ENCODE results near the gene AOPEP.

AOPEP gene

DNA sequence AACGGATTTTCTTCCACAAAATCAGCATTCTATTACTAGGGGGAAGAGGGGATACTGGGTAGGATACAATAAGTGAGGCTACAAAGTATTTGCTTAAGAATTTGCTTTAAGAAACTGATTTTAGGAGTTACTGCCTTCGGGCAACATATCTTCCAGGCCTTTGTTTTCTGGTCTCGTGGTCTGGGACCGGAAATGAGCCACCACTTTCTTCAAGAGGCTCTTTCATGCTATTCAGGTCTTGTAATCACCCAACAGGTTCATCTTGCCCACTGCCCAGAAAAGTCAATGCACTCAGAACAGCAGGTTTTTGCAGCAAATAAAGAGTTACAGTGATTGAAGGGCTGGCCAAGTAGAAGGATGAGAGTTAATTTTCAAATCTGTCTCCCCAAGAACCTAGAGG, 6.6 kb upstream of the AOPEP start:
- no peak for DNase-seq

- no peak for DNase-seq
Measured at GRCh38 chr9:94720846-94721549, 5.5 kb upstream of the AOPEP start.

- DNase-seq: no peak
Measured at GRCh38 chr9:94721754-94722153, 4.7 kb upstream of the AOPEP start.

GRCh38 chr9:94725293-94725692, 1.2 kb upstream of the AOPEP start:
- DNase-seq: no peak

DNA sequence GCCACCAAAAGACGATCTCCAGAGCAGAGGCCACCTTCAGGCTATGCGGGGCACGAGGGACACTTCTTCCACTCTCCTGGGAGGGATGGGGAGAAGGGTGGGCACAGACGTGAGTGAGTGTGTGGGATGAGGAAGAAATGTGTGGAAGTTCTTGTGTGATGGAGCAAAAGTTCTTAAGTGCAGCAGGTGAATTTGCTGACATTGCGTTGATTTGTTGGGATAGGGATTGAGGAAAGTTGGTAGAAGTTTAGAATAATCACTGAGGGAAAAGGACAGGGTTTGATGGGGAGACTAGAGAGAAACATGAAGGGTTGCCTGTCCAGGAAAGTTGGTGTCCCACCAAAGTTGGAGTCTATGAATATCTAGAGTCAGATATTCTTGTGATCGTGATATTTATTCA, 2.2 kb downstream of the AOPEP start:
- no peak for DNase-seq

GRCh38 chr9:94729199-94729598, 2.7 kb downstream of the AOPEP start:
- DNase-seq: no peak

GRCh38 chr9:94734054-94734754, 7.7 kb downstream of the AOPEP start:
- DNase-seq: no peak

- DNase-seq: no peak
Measured at GRCh38 chr9:94736759-94737158, 10.3 kb downstream of the AOPEP start.

- no peak for DNase-seq
Measured at GRCh38 chr9:94740145-94740840, 13.8 kb downstream of the AOPEP start.

- no peak for DNase-seq
Measured at GRCh38 chr9:94741866-94742265, 15.4 kb downstream of the AOPEP start.

GRCh38 chr9:94743035-94743954, 16.8 kb downstream of the AOPEP start:
- DNase-seq: no peak

DNA sequence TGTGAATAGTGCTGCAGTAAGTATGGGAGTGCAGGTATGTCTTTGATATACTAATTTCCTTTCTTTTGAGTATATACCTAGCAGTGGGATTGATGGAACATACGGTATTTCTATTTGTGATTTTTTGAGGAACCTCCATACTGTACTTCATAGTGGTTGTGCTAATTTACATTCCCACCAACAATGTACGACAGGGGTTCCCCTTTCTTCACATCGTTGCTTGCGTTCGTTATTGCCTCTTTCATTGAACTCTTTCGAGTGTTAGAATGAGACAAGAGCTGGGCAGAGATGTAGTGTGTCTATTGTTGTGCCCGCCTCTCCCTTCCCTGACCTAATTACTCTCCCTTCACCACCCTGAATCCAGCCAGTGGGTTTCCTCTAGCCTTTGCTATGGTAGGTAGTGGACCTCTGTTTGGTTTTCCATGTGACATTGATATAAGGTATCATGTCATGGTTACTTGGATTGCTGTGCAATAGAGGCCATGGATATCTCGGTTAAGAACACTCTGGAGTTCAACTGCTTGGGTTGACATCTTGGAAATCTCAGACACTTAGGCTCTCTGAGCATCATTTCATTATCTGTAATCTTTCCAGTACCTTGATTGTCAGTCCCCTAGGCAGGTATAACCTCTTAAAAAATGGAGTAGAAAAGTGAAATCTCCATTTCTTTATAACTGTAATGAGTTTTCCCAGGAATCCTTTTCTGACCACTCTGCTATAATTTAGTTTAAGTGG, 19.5 kb downstream of the AOPEP start:
- DNase-seq: no peak

DNA sequence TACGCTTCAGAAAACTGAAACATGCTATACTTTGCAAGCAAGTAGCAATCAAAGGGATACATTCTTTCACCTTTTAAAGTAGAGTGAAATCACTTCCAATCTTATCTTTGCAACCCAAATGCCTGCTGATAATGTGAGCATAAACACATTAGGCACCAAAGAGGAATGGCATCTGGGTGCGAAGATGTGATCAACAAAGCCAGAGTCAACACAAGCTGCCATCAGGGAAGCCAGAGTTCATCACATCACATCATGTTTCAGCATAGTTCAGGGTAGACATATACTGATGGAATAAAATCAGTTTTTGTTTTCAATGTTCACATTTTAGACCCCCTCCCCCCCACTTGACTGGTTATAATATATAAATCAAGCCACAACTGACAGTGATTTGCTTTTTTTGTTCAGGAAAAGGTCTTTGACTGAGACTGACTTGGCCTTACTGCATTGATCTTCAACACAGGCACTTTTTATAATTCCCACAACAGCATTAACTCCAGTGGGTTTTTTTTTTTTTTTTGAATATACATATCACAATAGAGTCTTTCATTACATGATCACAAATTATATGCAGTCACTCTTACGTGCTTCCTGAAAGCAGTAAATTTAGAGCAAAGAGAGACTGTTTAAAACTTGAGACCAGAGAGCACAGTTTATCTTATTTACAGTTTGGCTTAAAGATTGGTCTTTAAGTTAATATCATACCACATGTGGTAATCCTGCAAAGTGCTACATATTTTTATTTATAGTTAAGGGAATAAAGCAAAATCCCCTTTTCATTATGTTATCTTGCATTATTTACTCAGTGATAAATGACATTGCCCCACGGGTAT, 20.3 kb downstream of the AOPEP start:
- no peak for DNase-seq

GRCh38 chr9:94754976-94755475, 28.5 kb downstream of the AOPEP start:
- no peak for DNase-seq

DNA sequence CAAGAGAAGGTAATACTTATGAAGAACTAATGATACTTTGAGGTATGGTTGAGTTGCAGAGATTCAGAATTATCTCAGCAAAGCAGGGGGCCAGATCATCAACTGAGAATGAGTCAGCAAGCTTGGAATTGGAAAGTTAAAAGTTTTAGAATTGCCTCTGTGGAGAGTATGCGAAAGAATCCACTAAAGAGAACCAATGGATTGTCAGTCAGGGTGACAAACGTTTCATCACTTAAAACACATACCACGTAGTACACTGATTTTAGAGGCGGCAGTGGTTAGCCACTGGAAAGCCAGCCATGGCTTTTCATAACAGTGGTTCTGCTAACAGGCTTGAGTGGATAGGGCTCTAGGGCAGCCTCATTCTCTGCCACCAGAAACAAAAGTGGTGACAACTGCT, 30.7 kb downstream of the AOPEP start:
- DNase-seq: no peak

DNA sequence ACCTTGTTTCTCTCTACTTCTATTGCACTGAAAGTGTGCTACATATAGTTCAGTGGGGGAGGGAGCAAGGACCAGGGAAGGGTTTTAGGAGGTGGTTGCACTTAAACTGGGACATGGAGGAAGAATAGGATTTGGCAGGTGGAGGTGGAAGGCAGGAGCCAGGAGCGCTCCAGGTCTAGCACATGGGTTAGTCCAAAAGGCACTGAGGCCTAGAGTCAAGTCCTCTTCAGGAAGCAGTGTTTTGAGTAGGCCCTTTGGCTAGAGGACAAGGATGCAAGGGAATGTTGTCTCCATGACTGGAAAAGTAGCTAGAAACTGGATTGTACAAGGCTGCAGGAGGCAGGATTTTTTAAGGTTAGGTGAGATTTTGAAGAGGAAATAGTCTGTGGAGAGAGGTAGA, 31.5 kb downstream of the AOPEP start:
- DNase-seq: no peak

DNA sequence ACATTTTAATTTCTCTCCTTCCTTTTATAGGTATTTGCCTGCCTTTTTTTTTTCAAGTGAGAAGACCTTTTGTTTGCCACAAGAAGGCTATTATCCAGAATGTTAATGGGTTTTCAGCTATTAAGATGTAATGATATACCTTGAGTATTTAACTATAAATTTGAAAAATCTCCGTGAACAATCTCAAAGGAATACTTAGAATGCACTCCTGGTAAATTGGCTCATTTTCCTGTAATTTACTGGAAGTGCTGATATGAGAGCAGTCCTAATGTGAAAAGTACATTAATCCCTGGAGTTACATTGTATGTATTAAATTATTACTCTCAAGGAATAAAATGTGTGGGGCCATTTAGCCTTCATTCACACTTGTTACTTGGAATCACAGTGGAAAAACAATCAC, 32.4 kb downstream of the AOPEP start:
- DNase-seq: no peak

DNA sequence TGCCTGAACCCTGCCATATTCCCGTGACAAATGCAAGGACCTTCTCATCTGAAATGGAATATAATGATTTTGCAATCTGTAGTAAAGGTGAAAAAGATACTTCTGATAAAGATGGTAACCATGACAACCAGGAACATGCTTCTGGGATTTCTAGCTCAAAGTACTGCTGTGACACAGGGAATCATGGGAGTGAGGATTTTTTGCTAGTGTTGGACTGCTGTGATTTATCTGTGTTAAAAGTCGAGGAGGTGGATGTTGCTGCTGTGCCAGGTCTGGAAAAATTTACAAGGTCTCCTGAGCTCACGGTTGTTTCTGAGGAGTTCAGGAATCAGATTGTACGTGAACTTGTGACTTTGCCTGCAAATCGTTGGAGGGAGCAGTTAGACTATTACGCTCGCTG, 33.5 kb downstream of the AOPEP start:
- DNase-seq: no peak

- no peak for DNase-seq
Measured at GRCh38 chr9:94760660-94761059, 34.2 kb downstream of the AOPEP start.

DNA sequence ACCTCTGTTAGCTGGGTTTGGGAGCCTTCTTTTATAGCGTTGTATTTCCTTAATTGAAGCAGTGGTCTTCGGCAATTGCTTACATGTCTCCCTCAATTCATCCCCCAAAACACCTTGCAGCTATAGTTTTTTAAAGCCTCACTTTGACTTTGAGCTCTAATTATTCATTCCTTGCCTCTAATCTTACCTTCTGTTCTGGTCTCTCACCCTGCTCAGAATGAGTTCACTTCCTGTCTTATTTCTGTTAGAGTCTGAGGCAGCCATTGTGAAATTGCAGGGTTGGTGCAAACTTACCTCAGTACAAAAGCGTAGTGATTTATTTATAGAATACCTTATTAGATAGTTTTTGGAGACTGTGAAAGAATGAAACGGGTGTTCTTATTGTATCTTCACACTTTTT, 35.0 kb downstream of the AOPEP start:
- no peak for DNase-seq

All from stimulated activated CD4-positive, alpha-beta T cell treated with anti-CD3 and anti-CD28 coated beads, Interleukin-4, amount 100 ng/mL, for 24 hours (primary cell).